ENCODE results near the gene COL1A2. TPM values are rescaled to one million over a fixed set of nuclear protein-coding genes. Genes with fewer than 3 reads are reported as not detected.

The COL1A2 gene
- total and polyA plus RNA-seq, 2 of the 4 experiments (the other 2 are of a cell fraction) = 1,211 to 4,454 TPM

DNA sequence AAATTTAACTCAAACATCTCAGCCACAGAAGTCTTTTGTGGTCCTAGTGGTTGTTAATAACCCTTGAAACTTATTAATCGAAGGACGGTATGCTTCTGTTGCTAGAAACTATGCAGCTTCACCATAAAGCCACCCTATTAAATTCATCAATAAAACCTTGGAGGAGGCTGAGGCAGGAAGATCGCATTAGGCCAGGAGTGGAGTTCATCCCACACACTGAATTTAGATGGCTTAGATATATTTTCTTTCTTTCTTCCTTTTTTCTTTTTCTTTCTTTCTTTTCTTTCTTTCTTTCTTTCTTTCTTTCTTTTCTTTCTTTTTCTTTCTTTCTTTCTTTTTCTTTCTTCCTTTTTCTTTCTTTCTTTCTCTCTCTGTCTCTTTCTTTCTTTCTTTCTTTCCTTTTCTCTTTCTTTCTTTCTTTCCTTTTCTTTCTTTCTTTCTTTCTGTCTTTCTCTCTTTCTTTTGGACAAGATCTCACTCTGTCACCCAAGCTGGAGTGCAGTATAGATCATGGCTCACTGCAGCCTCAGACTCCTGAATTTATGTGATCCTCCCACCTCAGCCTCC lies 84.0 kb downstream of the COL1A2 start:
- TF ChIP-seq RCOR1 (IDR thresholded peaks at IDR 0.05; ENCODE audit: insufficient replicate concordance, low read length) (no peak), NFE2L2 (IDR thresholded peaks at IDR 0.05; ENCODE audit: low read depth, low read length) (no peak), SMC3 (IDR thresholded peaks at IDR 0.05; ENCODE audit: low read depth, low read length) (no peak), CHD1 (IDR thresholded peaks at IDR 0.05; ENCODE audit: low read depth, low read length) (no peak), MAZ (IDR thresholded peaks at IDR 0.05; ENCODE audit: borderline replicate concordance, low read depth, low read length) (no peak), CEBPB (IDR thresholded peaks at IDR 0.05; ENCODE audit: low read depth, low read length) (no peak), MAFK (IDR thresholded peaks at IDR 0.05; ENCODE audit: low read depth, low read length) (no peak), BHLHE40 (IDR thresholded peaks at IDR 0.05; ENCODE audit: low read depth, low read length) (no peak), MXI1 (IDR thresholded peaks at IDR 0.05; ENCODE audit: borderline replicate concordance, low read depth, low read length) (no peak), USF2 (IDR thresholded peaks at IDR 0.05; ENCODE audit: low read depth, low read length) (no peak), CTCF (conservative IDR thresholded peaks at IDR 0.05; ENCODE audit: low read depth, low read length) (no peak), POLR2A (IDR thresholded peaks at IDR 0.05; ENCODE audit: low read depth, low read length) (no peak)
- H4K20me1 ChIP-seq (ENCODE audit: insufficient read depth, low read length) = no peaks in the 10 kb centered on the region
- no peak overlapping the region for H2AK9ac ChIP-seq (replicated peaks; ENCODE audit: low read depth, low read length, poor library complexity)
- DNase-seq (no peak), ATAC-seq (ENCODE audit: low read depth) (no peak)
- H2BK120ac ChIP-seq (ENCODE audit: low read depth, low read length) = no peak overlapping the region
- no peaks in the 10 kb centered on the region for H3K79me1 ChIP-seq (ENCODE audit: low read depth in 1 of 2, low read length in 2 of 2)
- no peak overlapping the region for H2AFZ ChIP-seq (replicated peaks; ENCODE audit: low read length, poor library complexity)
- no TSS peak for BruUV-seq (replicated peaks)
- H3K9me3 ChIP-seq (ENCODE audit: control insufficient read depth, insufficient read depth, low read length) = no peaks in the 10 kb centered on the region
- H3K14ac ChIP-seq (replicated peaks; ENCODE audit: low read depth, low read length) = no peak overlapping the region
- H3K18ac ChIP-seq (ENCODE audit: low read depth, low read length) = no peak overlapping the region
- intact Hi-C loops (cut with micrococcal nuclease) = no loop called here
- no peak overlapping the region for H3K27ac ChIP-seq (ENCODE audit: insufficient read depth, low read length)
- no peak overlapping the region for H4K91ac ChIP-seq (ENCODE audit: insufficient read depth, low read depth, low read length)
- no peaks in the 10 kb centered on the region for H3K9me1 ChIP-seq (ENCODE audit: insufficient read depth, low read length)
- H2BK15ac ChIP-seq (ENCODE audit: low read depth, low read length) = no peak overlapping the region
- ChIA-PET CTCF (no interaction called here), POLR2A (ENCODE audit: unreplicated experiment) (no interaction called here)
- H3K23ac ChIP-seq (ENCODE audit: low read depth, low read length) = no peak overlapping the region
- peaks cover 7% of the 10 kb centered on the region for H3K27me3 ChIP-seq (ENCODE audit: control insufficient read depth, insufficient read depth, low read length)
- no CpG with 5 or more reads among the region's 3 CpGs for WGBS, 2 experiments (ENCODE audit: extremely low coverage in 2 of 2, insufficient read length in 1 of 2)
- no peak overlapping the region for H3K56ac ChIP-seq (ENCODE audit: extremely low read depth, insufficient read depth, low read length)
- H3K4me2 ChIP-seq (ENCODE audit: low read depth, low read length) = no peak overlapping the region
- H3K9ac ChIP-seq (ENCODE audit: low read depth, low read length) = no peak overlapping the region
- H3K4me1 ChIP-seq (ENCODE audit: control insufficient read depth, insufficient read depth, low read length) = no peaks in the 10 kb centered on the region
- in situ Hi-C loops (cut with MboI; ENCODE audit: low sequenced_read_pairs) = no loop called here
- H2BK5ac ChIP-seq (ENCODE audit: low read depth, low read length, poor library complexity, severe bottlenecking) = no peak overlapping the region
- no peak overlapping the region for H2AK5ac ChIP-seq (ENCODE audit: low read depth, low read length)
- H2BK20ac ChIP-seq (ENCODE audit: low read depth, low read length) = no peak overlapping the region
- H4K8ac ChIP-seq (ENCODE audit: low read depth in 2 of 2, low read length in 2 of 2) = no peak overlapping the region
- no peaks in the 10 kb centered on the region for H3K36me3 ChIP-seq (ENCODE audit: control insufficient read depth, insufficient read depth, low read length)
- H3K4ac ChIP-seq (ENCODE audit: low read depth, low read length) = no peak overlapping the region
- H3K4me3 ChIP-seq (ENCODE audit: insufficient read depth, low read depth, low read length) = no peak overlapping the region
- no peak overlapping the region for H4K5ac ChIP-seq (ENCODE audit: low read depth, low read length)
- dilution Hi-C loops (cut with HindIII; ENCODE audit: low sequenced_read_pairs, unreplicated experiment) = no loop called here
